Endothelial cell of umbilical vein (primary cell): Measurements from ENCODE around the gene ST8SIA1. TPM values are rescaled to one million over a fixed set of nuclear protein-coding genes. Genes with fewer than 3 reads are reported as not detected.

Experiments
- BruUV-seq: library from RNA; stranded (reverse); fragments of 400-500 nt; replicated peaks from 2 replicates; lab custom pipeline; 2021; lab: Mats Ljungman, UMichigan
- CTCF ChIA-PET: fragments of 300-600, 350-600 bp; sonication (Branson Sonifier 250); formaldehyde crosslinking; loops from one replicate; lab custom pipeline; 2021; ENCODE audit warnings: antibody characterized with exemption, inconsistent platforms; lab: Charles Lee
- POLR2A ChIA-PET: fragments of 300-600, 350-600 bp; sonication (Branson Sonifier 250); formaldehyde crosslinking; loops from one replicate; lab custom pipeline; 2021; ENCODE audit warnings: antibody characterized with exemption, inconsistent platforms; lab: Charles Lee
- DNase-seq: peaks from one replicate; pipeline ENCODE4 v3.0.0-alpha.2; 2011; ENCODE audit warnings: low read depth, low spot score
- FAIRE-seq: peaks from 2 replicates; lab custom pipeline; 2011; peaks lifted over from hg19 to GRCh38; lab: Jason Lieb, UNC
- H2AFZ ChIP-seq: 2 replicates; pipeline ENCODE4 v1.6.0; 2012; ENCODE audit warnings: low read depth, low read length, control low read depth, inconsistent platforms
- H3K27ac ChIP-seq: 2 replicates; pipeline ENCODE4 v1.5.1; 2011; ENCODE audit warnings: low read depth, mild to moderate bottlenecking, control low read depth, low read length, moderate library complexity; ENCODE audit not compliant: insufficient read depth
- H3K27me3 ChIP-seq, 2 experiments: 2 replicates each; pipeline versions ENCODE4 v1.6.0 to v1.6.1; 2011; ENCODE audit warnings: low read length in 2 of 2, mixed read lengths in 1 of 2; ENCODE audit not compliant: control insufficient read depth in 2 of 2, insufficient read depth in 2 of 2
- H3K36me3 ChIP-seq, 2 experiments: 2 replicates in 1 of 2; 3 replicates in 1 of 2; pipeline ENCODE4 v1.5.1; 2011; ENCODE audit warnings: low read length in 2 of 2, mild to moderate bottlenecking in 1 of 2, moderate library complexity in 1 of 2; ENCODE audit not compliant: control insufficient read depth in 2 of 2, insufficient read depth in 2 of 2; ENCODE audit errors: extremely low read depth in 1 of 2
- H3K4me1 ChIP-seq: 3 replicates; pipeline ENCODE4 v1.5.1; 2011; ENCODE audit warnings: mild to moderate bottlenecking, low read length; ENCODE audit not compliant: control insufficient read depth, insufficient read depth; ENCODE audit errors: extremely low read depth
- H3K4me2 ChIP-seq: 2 replicates; pipeline ENCODE4 v1.6.1; 2011; ENCODE audit warnings: low read length, control low read depth, mixed read lengths; ENCODE audit not compliant: insufficient read depth
- H3K4me3 ChIP-seq, 3 experiments: fragments of 200-600 bp in 1 of 3; sonication (generic), shearing (Covaris generic) in 1 of 3; replicated peaks in 1 of 3; 2 replicates each; pipeline ENCODE4 v1.5.1; 2011 to 2016; ENCODE audit warnings: control low read depth in 3 of 3, low read length in 3 of 3, mild to moderate bottlenecking in 2 of 3, inconsistent platforms in 1 of 3, low read depth in 1 of 3, moderate library complexity in 1 of 3; ENCODE audit not compliant: insufficient read depth in 1 of 3
- H3K79me2 ChIP-seq: 2 replicates; pipeline ENCODE4 v1.6.0; 2012; ENCODE audit warnings: low read length, inconsistent platforms; ENCODE audit not compliant: control insufficient read depth, insufficient read depth
- H3K9ac ChIP-seq: replicated peaks from 2 replicates; pipeline ENCODE3; 2011; ENCODE audit warnings: low read length, control low read depth; ENCODE audit not compliant: insufficient read depth; ENCODE audit errors: extremely low read depth
- H3K9me1 ChIP-seq: replicated peaks from 3 replicates; pipeline ENCODE4 v1.6.0; 2011; ENCODE audit warnings: mild to moderate bottlenecking, low read length; ENCODE audit not compliant: control insufficient read depth, insufficient read depth; ENCODE audit errors: extremely low read depth
- H3K9me3 ChIP-seq: replicated peaks from 2 replicates; pipeline ENCODE4 v1.5.1; 2012; ENCODE audit warnings: low read length, inconsistent platforms; ENCODE audit not compliant: control insufficient read depth, insufficient read depth
- H4K20me1 ChIP-seq: replicated peaks from 2 replicates; pipeline ENCODE3; 2011; ENCODE audit warnings: mild to moderate bottlenecking, low read length; ENCODE audit not compliant: control insufficient read depth, insufficient read depth; ENCODE audit errors: extremely low read depth
- EZH2 ChIP-seq: IDR thresholded peaks from 2 replicates; pipeline ENCODE4 v1.6.1; 2012; ENCODE audit warnings: borderline replicate concordance, low read depth, mild to moderate bottlenecking, moderate library complexity, low read length, inconsistent platforms; ENCODE audit not compliant: severe bottlenecking
- GATA2 ChIP-seq: IDR thresholded peaks from 2 replicates; pipeline ENCODE4 v1.7.0; 2011; ENCODE audit warnings: low read depth, mild to moderate bottlenecking, moderate library complexity, mixed read lengths, low read length; ENCODE audit not compliant: insufficient read length, insufficient read depth
- MAX ChIP-seq: IDR thresholded peaks from 2 replicates; pipeline ENCODE4 v1.6.1; 2011; ENCODE audit not compliant: insufficient read depth, insufficient read length
- MYC ChIP-seq: IDR thresholded peaks from one replicate; pipeline ENCODE4 v1.6.1; 2011; ENCODE audit warnings: mild to moderate bottlenecking, low read depth, low read length
- POLR2AphosphoS5 ChIP-seq: IDR thresholded peaks from 2 replicates; pipeline ENCODE4 v1.6.1; 2012; ENCODE audit warnings: low read depth, mild to moderate bottlenecking, control low read depth, low read length, moderate library complexity; ENCODE audit not compliant: insufficient read depth
- dilution Hi-C: fragments of 300-500 bp; cut with MboI; formaldehyde crosslinking; loops from one replicate; pipeline ENCODE4 v1.15.0; 2019; ENCODE audit warnings: low sequenced_read_pairs; ENCODE audit not compliant: extremely low pct_ligation_motif_present
- intact Hi-C: fragments of 100-400 bp; cut with micrococcal nuclease; formaldehyde crosslinking; loops from one replicate; pipeline ENCODE4 v1.10.0; 2022
- polyA plus RNA-seq, 4 experiments: library from polyadenylated mRNA; depleted of rRNA in 3 of 4; stranded (reverse) in 3 of 4; unstranded in 1 of 4; fragments of >200 nt; gene quantifications; 2 replicates each; pipeline versions ENCODE4 v1.2.1 to v1.2.3, GENCODE V29; 2011 to 2012; ENCODE audit warnings: missing spikeins in 1 of 4
- total RNA-seq: library from RNA; stranded (reverse); gene quantifications from 2 replicates; pipeline ENCODE4 v1.2.3, GENCODE V29; 2021
- TF ChIP-seq, protein P1 (sequence below), 2 donors: IDR thresholded peaks; 1 replicate in 1 of 2; 2 replicates in 1 of 2; pipeline ENCODE4 v1.5.1; 2011; ENCODE audit warnings: low read length in 2 of 2, mild to moderate bottlenecking in 2 of 2, moderate library complexity in 2 of 2, control low read depth in 1 of 2, inconsistent platforms in 1 of 2, low read depth in 1 of 2; ENCODE audit not compliant: insufficient read depth in 1 of 2; ENCODE audit errors: extremely low read depth in 1 of 2

The ST8SIA1 gene
- total and polyA plus RNA-seq, 2 donors (not counting 3 experiments of a cell fraction or from before 2014, with no cell fraction given): not detected

GRCh38 chr12:22180705-22181104, 153.8 kb downstream of the ST8SIA1 start:
- no TSS peak for BruUV-seq
- H3K9me1 ChIP-seq: no peaks in the 10 kb centered on the region
- H3K27me3 ChIP-seq: no peaks in the 10 kb centered on the region
- no peak for DNase-seq
- intact Hi-C loops: no loop called here
- no peak overlapping the region for H3K9ac ChIP-seq
- FAIRE-seq: no peak
- CTCF ChIA-PET: no interaction called here
- POLR2A ChIA-PET: no interaction called here
- no peak overlapping the region for H3K4me2 ChIP-seq
- no peak overlapping the region for H2AFZ ChIP-seq
- H3K79me2 ChIP-seq: no peaks in the 10 kb centered on the region
- H3K9me3 ChIP-seq: no peaks in the 10 kb centered on the region
- no peak for TF ChIP-seq MAX
- TF ChIP-seq, protein P1, sequence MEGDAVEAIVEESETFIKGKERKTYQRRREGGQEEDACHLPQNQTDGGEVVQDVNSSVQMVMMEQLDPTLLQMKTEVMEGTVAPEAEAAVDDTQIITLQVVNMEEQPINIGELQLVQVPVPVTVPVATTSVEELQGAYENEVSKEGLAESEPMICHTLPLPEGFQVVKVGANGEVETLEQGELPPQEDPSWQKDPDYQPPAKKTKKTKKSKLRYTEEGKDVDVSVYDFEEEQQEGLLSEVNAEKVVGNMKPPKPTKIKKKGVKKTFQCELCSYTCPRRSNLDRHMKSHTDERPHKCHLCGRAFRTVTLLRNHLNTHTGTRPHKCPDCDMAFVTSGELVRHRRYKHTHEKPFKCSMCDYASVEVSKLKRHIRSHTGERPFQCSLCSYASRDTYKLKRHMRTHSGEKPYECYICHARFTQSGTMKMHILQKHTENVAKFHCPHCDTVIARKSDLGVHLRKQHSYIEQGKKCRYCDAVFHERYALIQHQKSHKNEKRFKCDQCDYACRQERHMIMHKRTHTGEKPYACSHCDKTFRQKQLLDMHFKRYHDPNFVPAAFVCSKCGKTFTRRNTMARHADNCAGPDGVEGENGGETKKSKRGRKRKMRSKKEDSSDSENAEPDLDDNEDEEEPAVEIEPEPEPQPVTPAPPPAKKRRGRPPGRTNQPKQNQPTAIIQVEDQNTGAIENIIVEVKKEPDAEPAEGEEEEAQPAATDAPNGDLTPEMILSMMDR (IDR thresholded peaks at IDR 0.05; ENCODE audit: extremely low read depth in 1 of 2, insufficient read depth in 1 of 2, low read depth in 1 of 2, low read length in 2 of 2): no peak
- no peak for TF ChIP-seq POLR2AphosphoS5
- TF ChIP-seq GATA2: no peak
- no peak for TF ChIP-seq EZH2
- no peaks in the 10 kb centered on the region for H4K20me1 ChIP-seq
- no peak overlapping the region for H3K4me3 ChIP-seq
- no peak overlapping the region for H3K27ac ChIP-seq
- dilution Hi-C loops: no loop called here
- no peaks in the 10 kb centered on the region for H3K36me3 ChIP-seq
- no peaks in the 10 kb centered on the region for H3K4me1 ChIP-seq

GRCh38 chr12:22173177-22173576, 161.3 kb downstream of the ST8SIA1 start:
- intact Hi-C loops (no loop called here), dilution Hi-C loops (no loop called here)
- POLR2A ChIA-PET: no interaction called here
- Histone ChIP-seq H3K4me3 (no peak overlapping the region), H3K36me3 (no peaks in the 10 kb centered on the region), H3K9me3 (no peaks in the 10 kb centered on the region), H3K27ac (no peak overlapping the region), H3K9ac (no peak overlapping the region), H2AFZ (no peak overlapping the region), H3K4me2 (no peak overlapping the region), H4K20me1 (no peaks in the 10 kb centered on the region), H3K27me3 (no peaks in the 10 kb centered on the region), H3K9me1 (no peaks in the 10 kb centered on the region), H3K4me1 (no peaks in the 10 kb centered on the region), H3K79me2 (no peaks in the 10 kb centered on the region)
- no TSS peak for BruUV-seq
- FAIRE-seq (no peak), DNase-seq (no peak)
- TF ChIP-seq MYC: no peak
- CTCF ChIA-PET: interaction anchor here (1.0 to 2.0 kb wide), 4 partner anchors 9 to 475 kb away, joined by 4 to 8 read pairs (median 4); no protein-coding TSS in a partner anchor
